Ishikawa (cell line): ENCODE measurements around the gene SAYSD1.

Experiments used
- CEBPB ChIP-seq: IDR thresholded peaks from 2 replicates; pipeline ENCODE4 v1.6.1; 2012
- CREB1 ChIP-seq: IDR thresholded peaks from 2 replicates; pipeline ENCODE4 v1.6.1; 2012; ENCODE audit warnings: low read depth
- EGR1 ChIP-seq: IDR thresholded peaks from 2 replicates; pipeline ENCODE4 v1.6.1; 2012
- EP300 ChIP-seq: IDR thresholded peaks from 2 replicates; pipeline ENCODE4 v1.6.1; 2012; ENCODE audit warnings: borderline replicate concordance
- FOXM1 ChIP-seq: IDR thresholded peaks from 2 replicates; pipeline ENCODE4 v1.6.1; 2012; ENCODE audit warnings: low read depth, borderline replicate concordance
- MAX ChIP-seq: IDR thresholded peaks from 2 replicates; pipeline ENCODE4 v1.6.1; 2012
- NFIC ChIP-seq: IDR thresholded peaks from 2 replicates; pipeline ENCODE4 v1.6.1; 2012
- RAD21 ChIP-seq: IDR thresholded peaks from 2 replicates; pipeline ENCODE4 v1.6.1; 2012; ENCODE audit warnings: low read depth
- REST ChIP-seq: IDR thresholded peaks from 2 replicates; pipeline ENCODE4 v1.6.1; 2012; ENCODE audit warnings: low read depth, mild to moderate bottlenecking
- TAF1 ChIP-seq: IDR thresholded peaks from 2 replicates; pipeline ENCODE4 v1.6.1; 2012; ENCODE audit warnings: low read depth, mild to moderate bottlenecking
- TCF12 ChIP-seq: IDR thresholded peaks from 2 replicates; pipeline ENCODE4 v1.6.1; 2012; ENCODE audit warnings: low read depth
- TEAD4 ChIP-seq: IDR thresholded peaks from 2 replicates; pipeline ENCODE4 v1.6.1; 2012
- USF1 ChIP-seq: IDR thresholded peaks from 2 replicates; pipeline ENCODE4 v1.6.1; 2012
- YY1 ChIP-seq: IDR thresholded peaks from 2 replicates; pipeline ENCODE4 v1.6.1; 2012; ENCODE audit warnings: low read depth
- ZBTB7A ChIP-seq: IDR thresholded peaks from 2 replicates; pipeline ENCODE4 v1.6.1; 2012; ENCODE audit warnings: low read depth

Gene SAYSD1

GRCh38 chr6:39108041-39108839, 6.7 kb downstream of the SAYSD1 start:
- TF ChIP-seq RAD21 (no peak), FOXM1 (no peak), CEBPB (no peak), MAX (no peak), REST (no peak), TEAD4 (no peak), TAF1 (no peak)

- TF ChIP-seq USF1 = no peak
- no peak for TF ChIP-seq ZBTB7A
- TF ChIP-seq REST = no peak
- TF ChIP-seq TEAD4 = no peak
- TF ChIP-seq TAF1 = no peak
- no peak for TF ChIP-seq NFIC
- TF ChIP-seq EP300 = no peak
- no peak for TF ChIP-seq YY1
- no peak for TF ChIP-seq CREB1
- no peak for TF ChIP-seq EGR1
- TF ChIP-seq TCF12 = no peak
- no peak for TF ChIP-seq CEBPB
- TF ChIP-seq RAD21 = no peak
- TF ChIP-seq FOXM1 = no peak
These were observed 7.3 kb downstream of the SAYSD1 start for GRCh38 chr6:39107641-39108040.

- TF ChIP-seq EGR1 = no peak
These were observed 8.0 kb downstream of the SAYSD1 start for GRCh38 chr6:39107034-39107433.

GRCh38 chr6:39104528-39104927, 10.5 kb downstream of the SAYSD1 start:
- TF ChIP-seq TEAD4 (no peak), ZBTB7A (no peak), YY1 (no peak), EP300 (no peak), RAD21 (no peak), CREB1 (no peak), REST (no peak), NFIC (no peak), TAF1 (no peak), USF1 (no peak), MAX (no peak), TCF12 (no peak), EGR1 (no peak), CEBPB (no peak), FOXM1 (no peak)

- TF ChIP-seq REST = no peak
- no peak for TF ChIP-seq YY1
- TF ChIP-seq CREB1 = no peak
- no peak for TF ChIP-seq EGR1
- TF ChIP-seq NFIC = no peak
- no peak for TF ChIP-seq MAX
- no peak for TF ChIP-seq TAF1
- no peak for TF ChIP-seq EP300
- TF ChIP-seq FOXM1 = no peak
- TF ChIP-seq RAD21 = no peak
- TF ChIP-seq ZBTB7A = no peak
- no peak for TF ChIP-seq USF1
- no peak for TF ChIP-seq TEAD4
- no peak for TF ChIP-seq TCF12
- no peak for TF ChIP-seq CEBPB
These were observed 12.2 kb downstream of the SAYSD1 start for GRCh38 chr6:39102821-39103136.
